Stimulated activated CD8-positive, alpha-beta memory T cell treated with anti-CD3 and anti-CD28 coated beads, Interleukin-15, amount 100 ng/mL, for 4 hours (primary cell): ENCODE results near the gene ZNF93.
"Not testable (repeated sequence)": the region's sequence is repeated elsewhere in the genome, so short reads cannot be mapped to it uniquely, and the experiment has no call there.

Experiments
- DNase-seq, 2 donors: peaks; one replicate each; pipeline ENCODE4 v3.0.0-alpha.2; 2020; ENCODE audit warnings: low read depth in 2 of 2

ZNF93 gene

DNA sequence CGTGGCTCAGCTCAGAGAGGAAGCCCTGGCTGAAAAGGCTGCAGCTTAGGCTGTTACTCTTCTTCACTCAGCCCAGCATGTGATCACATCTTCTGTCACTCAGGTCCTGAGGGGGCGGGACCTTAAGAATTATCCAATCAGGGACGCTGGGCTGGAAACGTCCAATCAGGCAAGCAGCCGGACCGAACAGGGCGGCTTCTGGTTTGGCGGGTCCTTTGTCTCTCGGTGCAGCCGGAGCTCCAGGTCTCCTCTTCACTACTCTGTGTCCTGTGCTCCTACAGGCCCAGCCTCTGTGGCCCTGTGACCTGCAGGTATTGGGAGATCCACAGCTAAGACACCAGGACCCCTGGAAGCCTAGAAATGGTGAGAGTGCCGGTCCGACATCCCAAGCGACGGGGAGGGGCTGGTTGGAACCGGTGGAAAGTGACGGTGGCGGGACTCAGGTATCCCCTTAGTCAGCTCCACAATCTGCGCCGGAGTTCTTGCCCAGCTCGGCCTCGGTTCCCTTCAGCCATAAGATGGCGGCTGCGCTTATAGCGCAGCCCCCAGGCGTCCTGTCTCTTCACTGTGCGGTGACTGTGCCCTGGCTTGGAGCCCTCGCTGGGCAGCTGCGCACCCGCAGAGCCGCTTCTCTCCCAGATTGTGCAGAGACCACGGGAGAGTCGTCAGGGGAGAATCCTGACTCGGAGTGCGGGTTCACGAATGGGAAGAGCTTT is at the start of gene ZNF93:
ZNF93 (plus strand) TSS at position 218 of the 716 bp plus-strand sequence; CDS start at position 361, 143 bp downstream.
- peak; percentile 70 to 85 for DNase-seq

DNA sequence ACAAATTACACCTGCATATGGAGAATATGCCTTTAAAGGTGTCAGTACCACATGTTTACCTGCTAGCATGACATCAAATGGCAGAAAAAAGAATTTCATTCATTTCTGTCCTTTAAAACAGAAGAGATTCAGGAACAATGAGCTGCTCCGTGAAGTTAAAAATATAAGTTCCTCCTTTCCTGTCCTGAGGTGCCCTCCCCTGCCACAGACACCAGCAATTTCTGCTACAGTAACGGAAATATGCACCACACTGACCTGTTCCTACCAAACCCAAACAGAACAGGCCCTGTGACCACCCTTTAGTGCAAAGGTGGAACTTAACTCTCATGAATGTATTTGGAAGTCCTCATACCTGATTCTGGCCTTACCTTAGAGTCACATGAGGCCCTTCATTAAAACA is 49.0 kb upstream of the ZNF93 start:
- not testable (repeated sequence) for DNase-seq

DNA sequence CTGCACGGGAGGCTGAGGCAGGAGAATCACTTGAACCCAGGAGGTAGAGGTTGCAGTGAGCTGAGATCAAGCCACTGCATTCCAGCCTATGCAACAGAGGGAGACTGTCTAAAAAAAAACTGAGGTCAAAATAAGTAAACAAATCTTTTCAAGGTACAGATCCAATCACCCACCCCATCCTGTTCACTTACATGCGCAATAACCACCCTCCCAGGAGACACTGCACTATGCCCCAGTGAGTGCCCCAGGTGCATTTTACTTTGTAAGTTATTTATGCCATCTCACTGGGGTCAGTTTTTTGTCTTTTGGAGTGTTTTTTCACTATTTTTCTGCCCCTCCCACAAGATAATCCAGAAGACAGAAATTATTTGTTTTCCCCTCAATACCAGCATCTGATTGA is 42.0 kb upstream of the ZNF93 start:
- no peak for DNase-seq

DNA sequence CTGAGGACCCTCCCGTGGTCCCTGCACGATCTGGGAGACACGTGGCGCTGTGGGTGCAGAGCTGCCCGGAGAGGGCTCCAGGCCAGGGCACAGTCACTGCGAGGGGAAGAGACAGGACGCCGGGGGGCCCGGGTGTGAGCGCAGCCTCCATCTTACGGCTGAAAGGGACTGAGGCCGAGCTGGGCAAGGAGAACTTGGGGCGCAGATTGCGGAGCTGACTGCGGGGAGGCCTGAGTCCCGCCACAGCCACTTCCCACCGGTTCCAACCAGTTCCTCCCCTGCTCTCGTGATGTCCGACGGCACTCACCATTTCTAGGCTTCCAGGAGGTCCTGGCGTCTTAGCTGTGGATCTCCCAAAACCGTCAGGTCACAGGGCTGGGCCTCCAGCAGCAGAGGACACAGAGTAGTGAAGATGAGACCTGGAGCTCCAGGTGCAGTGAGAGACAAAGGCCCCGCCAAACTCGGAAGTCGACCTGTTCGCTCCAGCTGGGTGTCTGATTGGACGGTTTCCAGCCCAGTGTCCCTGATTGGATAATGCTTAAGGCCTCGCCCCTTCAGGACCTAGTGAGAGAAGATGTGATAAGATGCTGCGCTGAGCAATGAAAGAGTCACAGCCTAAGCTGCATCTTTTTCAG is 39.9 kb upstream of the ZNF93 start:
- DNase-seq = peak; percentile 2 to 28

DNA sequence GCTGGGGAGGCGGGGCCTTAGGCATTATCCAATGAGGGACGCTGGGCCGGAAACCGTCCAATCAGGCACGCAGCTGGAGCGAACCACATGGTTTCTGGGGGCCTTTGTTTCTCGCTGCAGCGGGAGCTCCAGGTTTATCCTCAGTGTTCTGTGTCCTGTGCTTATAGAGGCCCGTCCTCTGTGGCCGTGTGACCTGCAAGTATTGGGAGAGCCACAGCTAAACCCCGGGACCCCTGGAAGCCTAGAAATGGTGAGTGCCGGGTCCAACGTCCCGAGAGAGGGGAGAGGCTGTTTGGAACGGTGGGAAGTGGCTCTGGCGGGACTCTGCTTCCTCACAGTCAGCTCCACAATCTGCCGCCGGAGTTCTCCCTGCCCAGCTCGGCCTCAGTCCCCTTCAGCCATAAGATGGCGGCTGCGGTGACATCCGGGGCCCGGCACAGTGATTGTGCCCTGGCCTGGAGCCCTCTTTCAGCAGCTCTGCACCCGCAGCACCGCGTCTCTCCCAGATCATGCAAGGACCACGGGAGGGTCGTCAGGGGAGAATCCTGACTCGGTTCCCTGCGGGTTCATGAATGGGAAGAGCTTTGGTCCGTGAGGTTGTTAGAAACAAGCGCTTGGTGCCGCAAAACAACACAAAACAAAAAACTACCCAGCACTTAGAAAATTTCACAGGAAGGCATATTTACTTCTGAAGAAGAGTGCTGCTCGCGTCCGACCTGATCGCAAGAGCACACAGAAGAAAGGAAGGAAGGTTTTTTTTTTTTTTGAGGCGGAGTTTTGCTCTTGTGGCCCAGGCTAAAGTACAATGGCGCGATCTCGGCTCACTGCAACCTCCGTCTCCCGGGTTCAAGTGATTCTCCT is 34.8 kb upstream of the ZNF93 start, which contains the start of gene ZNF253:
ZNF253 (plus strand) TSS at position 133 of the 861 bp plus-strand sequence; CDS start at position 248, 115 bp downstream.
- peak; percentile 82 to 91 for DNase-seq

DNA sequence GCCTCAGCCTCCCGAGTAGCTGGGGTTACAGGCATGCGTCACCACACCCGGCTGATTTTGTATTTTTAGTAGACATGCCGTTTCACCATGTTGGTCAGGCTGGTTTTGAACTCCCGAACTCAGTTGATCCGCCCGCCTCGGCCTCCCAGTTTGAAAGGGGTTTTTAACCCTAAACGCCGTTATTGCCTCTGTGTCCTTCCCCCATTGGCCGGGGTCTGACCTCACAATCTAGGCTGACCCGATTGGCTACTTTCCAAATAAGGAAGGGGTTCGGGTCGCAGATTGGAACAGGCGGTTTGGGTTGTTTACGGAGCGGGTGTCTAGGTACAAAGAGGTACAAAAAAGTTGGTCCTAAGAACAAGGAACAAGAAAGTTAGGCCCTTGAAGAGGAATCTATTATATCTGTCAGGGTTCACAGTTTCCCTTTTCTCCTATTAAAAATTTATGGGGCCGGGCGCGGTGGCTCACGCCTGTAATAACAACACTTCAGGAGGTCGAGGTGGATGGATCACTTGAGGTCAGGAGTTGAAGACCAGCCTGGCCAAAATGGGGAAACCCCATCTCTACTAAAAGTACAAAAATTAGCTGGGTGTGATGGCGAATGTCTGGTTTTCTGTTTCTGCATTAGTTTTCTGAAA is 34.0 kb upstream of the ZNF93 start:
- peak in 1 of 2 donors; percentile 4 for DNase-seq

DNA sequence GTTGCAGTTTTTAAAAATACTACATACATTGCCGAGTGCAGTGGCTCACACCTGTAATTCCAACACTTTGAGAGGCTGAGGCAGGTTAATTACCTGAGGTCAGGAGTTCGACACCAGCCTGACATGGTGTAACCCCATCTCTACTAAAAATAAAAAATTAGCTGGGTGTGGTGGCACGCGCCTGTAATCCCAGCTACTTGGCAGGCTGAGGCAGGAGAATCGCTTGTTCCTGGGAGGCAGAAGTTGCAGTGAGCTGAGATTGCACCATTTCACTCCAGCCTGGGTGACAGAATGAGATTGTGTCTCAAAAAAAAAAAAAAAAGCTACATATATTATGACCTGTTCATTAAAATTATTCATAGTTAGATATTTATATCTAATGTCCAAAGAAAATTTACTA is 30.7 kb upstream of the ZNF93 start:
- not testable (repeated sequence) for DNase-seq

DNA sequence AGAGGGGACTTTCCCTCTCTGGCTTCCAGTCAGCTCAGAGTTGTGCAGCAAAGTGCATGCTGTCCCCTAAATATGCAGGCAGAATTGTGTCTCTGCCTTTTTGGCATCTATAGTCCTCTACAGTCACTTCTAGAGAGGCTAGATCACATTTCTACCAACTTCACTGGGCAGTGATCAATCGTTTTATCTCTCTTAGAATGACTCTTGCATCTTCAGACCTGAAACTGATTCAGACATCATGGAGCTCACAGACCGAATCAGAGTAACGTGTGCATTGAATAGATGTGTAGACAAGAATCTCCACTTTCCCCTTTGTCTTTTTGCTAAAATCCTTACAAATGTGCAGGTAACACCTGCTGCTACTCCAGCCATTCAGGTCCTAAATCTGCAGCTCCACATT is 28.8 kb upstream of the ZNF93 start:
- DNase-seq = no peak

DNA sequence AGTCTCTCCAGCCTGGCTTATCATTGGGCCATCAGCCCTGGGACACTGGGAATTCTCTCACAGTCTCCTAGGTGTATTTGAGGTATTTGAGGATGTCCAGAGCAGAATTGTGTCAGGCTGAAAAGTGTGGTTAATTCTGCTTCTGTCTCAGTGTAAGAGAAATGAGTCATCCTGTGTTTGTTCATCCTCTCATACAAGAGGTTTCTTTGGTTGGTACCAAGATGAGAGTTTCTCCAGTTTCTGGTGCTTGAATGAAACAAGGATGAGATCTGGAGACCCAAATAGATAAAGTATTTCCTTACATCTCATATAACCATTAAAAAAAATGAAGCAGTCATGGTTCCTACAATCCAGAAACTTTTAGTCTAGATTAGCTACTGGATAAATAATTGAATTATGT is 27.4 kb upstream of the ZNF93 start:
- DNase-seq = no peak

DNA sequence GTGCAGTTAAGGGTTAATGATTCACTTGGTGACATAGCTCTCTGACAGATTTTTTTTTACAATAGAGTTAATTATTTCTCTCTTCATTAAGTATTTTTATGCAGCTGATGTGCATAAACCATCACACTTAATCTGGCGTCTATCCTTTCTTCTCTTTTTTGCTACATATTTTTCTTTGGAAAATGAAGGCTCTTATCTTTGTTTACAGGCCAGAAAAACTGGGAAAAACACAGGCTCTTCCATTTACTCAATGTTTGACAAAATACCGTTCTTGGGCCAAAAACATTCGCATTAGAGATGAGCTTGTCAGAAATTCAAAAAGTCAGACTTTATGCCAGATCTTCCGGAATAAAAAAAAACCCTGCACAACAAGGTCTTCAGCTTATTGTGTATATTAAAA is 23.0 kb upstream of the ZNF93 start:
- DNase-seq = no peak

DNA sequence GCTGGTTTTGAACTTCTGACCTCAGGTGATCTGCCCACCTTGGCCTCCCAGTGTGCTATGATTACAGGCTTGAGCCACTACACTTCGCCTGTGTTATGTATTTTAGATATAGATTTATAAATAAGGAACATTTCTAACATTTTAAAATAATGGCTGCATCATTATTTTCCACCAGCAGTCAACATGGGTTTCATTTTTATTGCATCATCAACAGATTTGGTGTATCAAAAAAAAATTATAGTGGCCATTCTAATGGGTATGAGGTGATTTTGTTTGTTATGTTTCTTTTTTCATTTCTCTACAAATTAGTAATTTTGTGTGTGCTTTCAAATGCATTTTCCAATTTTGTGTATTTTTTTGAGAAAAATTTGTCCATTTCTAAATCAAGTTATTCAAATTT is 16.2 kb upstream of the ZNF93 start:
- no peak for DNase-seq

DNA sequence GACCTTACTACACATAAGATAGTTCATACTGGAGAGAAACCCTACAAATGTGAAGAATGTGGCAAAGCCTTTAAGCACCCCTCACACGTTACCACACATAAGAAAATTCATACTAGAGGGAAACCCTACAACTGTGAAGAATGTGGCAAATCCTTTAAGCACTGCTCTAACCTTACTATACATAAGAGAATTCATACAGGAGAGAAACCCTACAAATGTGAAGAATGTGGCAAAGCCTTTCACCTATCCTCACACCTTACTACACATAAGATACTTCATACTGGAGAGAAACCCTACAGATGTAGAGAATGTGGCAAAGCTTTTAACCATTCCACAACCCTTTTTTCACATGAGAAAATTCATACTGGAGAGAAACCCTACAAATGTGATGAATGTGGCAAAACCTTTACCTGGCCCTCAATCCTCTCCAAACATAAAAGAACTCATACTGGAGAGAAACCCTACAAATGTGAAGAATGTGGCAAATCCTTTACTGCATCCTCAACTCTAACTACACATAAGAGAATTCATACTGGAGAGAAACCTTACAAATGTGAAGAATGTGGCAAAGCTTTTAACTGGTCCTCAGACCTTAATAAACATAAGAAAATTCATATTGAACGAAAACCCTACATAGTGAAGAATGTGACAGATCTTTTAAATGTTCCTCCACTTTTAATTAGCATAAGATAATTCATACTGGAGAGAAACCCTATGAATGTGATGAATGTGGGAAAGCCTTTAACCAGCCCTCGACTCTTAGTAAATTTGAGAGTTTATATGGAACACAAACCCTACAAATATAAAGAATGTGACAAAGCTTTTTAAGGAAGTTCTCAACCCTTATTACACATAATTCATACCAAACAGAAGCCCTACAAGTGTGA is 8.4 kb upstream of the ZNF93 start:
- DNase-seq = not testable (repeated sequence)

DNA sequence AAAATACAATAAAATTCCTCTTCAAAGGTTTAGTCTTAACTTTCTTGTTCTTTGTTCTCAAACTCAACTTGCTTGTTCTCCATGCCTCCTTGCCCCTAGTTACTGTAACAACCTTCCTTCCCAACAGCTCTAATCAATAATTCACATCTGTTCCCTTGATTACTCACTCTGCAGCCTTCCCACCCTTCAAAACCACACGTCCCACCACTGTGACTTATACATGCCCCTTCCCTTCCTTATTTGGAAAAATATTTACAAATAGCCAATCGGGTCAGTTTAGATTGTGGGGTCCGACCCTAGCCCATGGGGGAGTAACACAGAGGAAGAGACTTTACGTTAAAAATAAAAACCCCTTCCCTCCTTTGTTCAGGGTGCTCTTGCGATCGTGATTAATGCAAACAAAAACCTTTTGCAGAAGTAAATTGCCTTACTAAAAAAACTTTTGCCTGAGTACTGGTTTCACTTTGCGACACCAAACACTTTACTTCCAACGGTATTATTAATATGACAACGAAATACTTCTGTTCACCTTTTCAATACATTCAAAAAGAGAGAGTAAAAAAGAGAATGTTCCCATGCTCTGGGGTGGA is 512 bp upstream of the ZNF93 start:
- no peak for DNase-seq

DNA sequence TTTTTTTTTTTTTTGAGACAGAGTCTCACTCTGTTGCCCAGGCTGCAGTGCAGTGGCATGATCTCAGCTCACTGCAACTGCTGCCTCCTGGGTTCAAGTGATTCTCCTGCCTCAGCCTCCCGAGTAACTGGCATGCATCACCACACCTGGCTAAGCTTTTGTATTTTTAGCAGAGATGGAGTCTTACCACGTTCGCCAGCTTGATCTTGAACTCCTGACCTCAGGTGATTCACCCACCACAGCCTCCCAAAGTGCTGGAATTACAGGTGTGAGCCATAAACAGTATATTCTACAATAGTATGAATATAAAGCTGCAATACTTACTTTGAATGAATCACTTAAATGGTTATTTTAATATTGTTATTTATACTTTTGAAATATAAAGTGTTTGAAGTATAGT is 6.8 kb downstream of the ZNF93 start:
- not testable (repeated sequence) for DNase-seq

DNA sequence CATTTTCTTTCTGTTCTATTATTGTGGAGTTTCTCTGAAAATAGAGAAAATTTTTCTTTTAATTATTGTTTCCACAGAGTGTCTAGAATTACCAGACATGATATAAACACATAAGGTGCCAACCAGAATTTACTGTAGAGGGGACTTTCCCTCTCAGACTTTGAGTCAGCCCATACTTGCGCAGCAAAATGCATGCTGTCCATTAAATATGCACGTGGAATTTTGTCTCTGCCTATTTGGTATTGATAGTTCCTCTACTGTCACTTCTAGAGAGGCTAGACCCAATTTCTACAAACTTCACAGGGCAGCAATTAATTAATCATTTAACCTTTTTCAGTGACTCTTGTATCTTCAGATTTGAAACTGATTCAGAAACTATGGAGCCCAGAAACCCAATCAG is 8.9 kb downstream of the ZNF93 start:
- DNase-seq = no peak

DNA sequence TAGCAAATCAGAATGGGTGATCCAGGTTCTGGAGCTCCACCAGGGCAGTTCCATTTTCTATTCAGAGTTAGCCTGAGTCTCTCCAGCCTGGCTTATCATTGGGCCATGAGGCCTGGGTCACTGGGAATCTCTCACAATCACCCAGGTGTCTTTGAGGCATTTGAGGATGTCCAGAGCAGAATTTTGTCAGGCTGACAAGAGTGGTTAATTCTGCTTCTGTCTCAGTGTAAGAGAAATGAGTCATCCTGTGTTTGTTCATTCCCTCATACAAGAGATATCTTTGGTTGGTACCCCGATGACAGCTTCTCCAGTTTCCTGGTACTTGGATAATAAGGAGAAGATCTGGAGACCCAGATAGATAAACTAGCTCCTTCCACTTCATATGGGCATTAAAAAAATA is 10.4 kb downstream of the ZNF93 start:
- DNase-seq = no peak

DNA sequence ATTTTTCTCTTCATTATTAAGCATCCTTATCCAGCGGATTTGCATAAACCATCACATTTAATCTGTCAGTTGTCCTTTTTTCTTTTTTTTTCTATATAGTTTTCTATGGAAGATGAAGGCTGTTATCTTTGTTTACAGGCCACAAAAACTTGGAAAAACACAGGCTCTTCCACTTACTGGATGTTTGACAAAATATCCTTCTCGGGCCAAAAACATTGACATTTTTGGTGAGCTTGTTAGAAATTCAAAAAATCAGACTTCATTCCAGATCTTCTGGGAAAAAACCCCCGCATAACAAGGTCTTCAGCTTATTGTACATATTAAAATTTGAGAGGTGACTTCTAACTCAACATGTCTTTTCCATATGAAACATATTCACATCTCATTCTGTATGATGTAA is 13.8 kb downstream of the ZNF93 start:
- no peak for DNase-seq

DNA sequence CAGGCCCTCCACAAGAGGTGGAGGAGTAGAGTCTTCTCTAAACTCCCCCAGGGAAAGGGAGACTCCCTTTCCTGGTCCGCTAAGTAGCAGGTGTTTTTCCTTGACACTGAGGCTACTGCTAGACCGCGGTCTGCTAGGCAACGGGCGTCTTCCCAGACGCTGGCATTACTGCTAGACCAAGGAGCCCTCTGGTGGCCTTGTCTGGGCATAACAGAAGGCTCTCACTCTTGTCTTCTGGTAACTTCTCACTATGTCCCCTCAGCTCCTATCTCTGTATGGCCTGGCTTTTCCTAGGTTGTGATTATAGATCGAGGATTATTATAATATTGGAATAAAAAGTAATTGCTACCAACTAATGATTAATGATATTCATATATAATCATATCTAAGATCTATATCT is 29.7 kb downstream of the ZNF93 start:
- DNase-seq = not testable (repeated sequence)

DNA sequence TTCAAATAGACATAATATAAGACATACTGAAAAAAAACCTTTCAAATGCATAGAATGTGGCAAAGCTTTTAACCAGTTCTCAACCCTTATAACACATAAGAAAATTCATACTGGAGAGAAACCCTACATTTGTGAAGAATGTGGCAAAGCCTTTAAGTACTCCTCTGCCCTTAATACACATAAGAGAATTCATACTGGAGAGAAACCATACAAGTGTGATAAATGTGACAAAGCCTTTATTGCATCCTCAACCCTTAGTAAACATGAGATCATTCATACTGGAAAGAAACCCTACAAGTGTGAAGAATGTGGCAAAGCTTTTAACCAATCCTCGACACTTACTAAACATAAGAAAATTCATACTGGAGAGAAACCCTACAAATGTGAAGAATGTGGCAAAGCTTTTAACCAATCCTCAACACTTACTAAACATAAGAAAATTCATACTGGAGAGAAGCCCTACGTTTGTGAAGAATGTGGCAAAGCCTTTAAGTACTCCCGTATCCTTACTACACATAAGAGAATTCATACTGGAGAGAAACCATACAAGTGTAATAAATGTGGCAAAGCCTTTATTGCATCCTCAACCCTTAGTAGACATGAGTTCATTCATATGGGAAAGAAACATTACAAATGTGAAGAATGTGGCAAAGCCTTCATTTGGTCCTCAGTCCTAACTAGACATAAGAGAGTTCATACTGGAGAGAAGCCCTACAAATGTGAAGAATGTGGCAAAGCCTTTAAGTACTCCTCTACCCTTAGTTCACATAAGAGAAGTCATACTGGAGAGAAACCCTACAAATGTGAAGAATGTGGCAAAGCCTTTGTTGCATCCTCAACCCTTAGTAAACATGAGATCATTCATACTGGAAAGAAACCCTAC is 32.9 kb downstream of the ZNF93 start:
- not testable (repeated sequence) for DNase-seq

DNA sequence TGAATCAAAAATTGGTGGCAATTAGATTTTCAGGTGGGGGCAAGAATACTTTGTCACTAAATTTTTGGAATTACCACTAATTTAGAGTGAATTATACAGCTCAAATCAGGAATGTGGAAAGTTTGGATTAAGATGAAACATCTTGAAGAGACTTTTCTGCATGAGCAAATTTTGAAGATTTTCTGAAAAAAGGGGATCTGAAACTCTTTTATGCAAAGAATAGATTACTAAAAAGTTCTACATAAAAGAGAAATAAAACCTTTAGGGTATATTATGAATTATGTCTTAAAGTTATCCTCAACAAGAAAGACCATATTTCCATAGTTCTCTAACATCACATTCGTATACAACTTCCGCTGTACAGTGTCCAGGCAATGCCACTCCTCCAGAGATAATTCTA is 36.7 kb downstream of the ZNF93 start:
- DNase-seq = no peak
